Kidney (tissue), 14 donors: ENCODE results near the gene CCDC88B. TPM values are rescaled to one million over a fixed set of nuclear protein-coding genes. Genes with fewer than 3 reads are reported as not detected.
A peak's percentile ranks its signal among the peaks of the same experiment; 100 is the strongest.
"Not testable (repeated sequence)": the region's sequence is repeated elsewhere in the genome, so short reads cannot be mapped to it uniquely, and the experiment has no call there.

Experiments
- DNase-seq, 5 donors: peaks; one replicate each; pipeline ENCODE4 v3.0.0-alpha.2; 2013 to 2020
- FAIRE-seq: peaks from 2 replicates; lab custom pipeline; 2012; peaks lifted over from hg19 to GRCh38; lab: Jason Lieb, UNC
- H3K27ac ChIP-seq, 2 donors: one replicate each; pipeline ENCODE4 v1.7.0; 2013; ENCODE audit warnings: low read depth in 2 of 2, low read length in 2 of 2, inconsistent platforms in 1 of 2
- H3K27me3 ChIP-seq: one replicate; pipeline ENCODE4 v1.7.1; 2013; ENCODE audit warnings: low read length, inconsistent platforms; ENCODE audit not compliant: control insufficient read depth, insufficient read depth
- H3K36me3 ChIP-seq, 3 donors: one replicate each; pipeline versions ENCODE4 v1.7.0 to v1.7.1; 2013; ENCODE audit warnings: low read length in 3 of 3, control low read depth in 1 of 3, inconsistent platforms in 1 of 3; ENCODE audit not compliant: insufficient read depth in 3 of 3, control insufficient read depth in 2 of 3
- H3K4me1 ChIP-seq, 3 donors: one replicate each; pipeline versions ENCODE4 v1.7.0 to v1.7.1; 2013; ENCODE audit warnings: low read length in 3 of 3, inconsistent platforms in 1 of 3, low read depth in 1 of 3; ENCODE audit not compliant: control insufficient read depth in 2 of 3, insufficient read depth in 2 of 3
- H3K4me3 ChIP-seq, 3 donors: one replicate each; pipeline versions ENCODE4 v1.7.0 to v1.8.1; 2013; ENCODE audit warnings: low read length in 3 of 3, control low read depth in 1 of 3, inconsistent platforms in 1 of 3
- H3K9ac ChIP-seq, 3 donors: one replicate each; pipeline versions ENCODE4 v1.7.0 to v1.7.1; 2013; ENCODE audit warnings: low read length in 3 of 3, control low read depth in 1 of 3, inconsistent platforms in 1 of 3
- H3K9me3 ChIP-seq, 3 donors: one replicate each; pipeline versions ENCODE4 v1.7.0 to v1.7.1; 2013; ENCODE audit warnings: low read length in 3 of 3, control low read depth in 1 of 3, inconsistent platforms in 1 of 3; ENCODE audit not compliant: control insufficient read depth in 2 of 3, insufficient read depth in 1 of 3
- CTCF ChIP-seq: IDR thresholded peaks from 3 replicates; pipeline ENCODE4 v1.5.1; 2012; ENCODE audit warnings: mild to moderate bottlenecking, moderate library complexity, borderline replicate concordance; ENCODE audit not compliant: insufficient read depth; ENCODE audit errors: extremely low read depth
- intact Hi-C: fragments of 100-400 bp; cut with DNase I; formaldehyde crosslinking; loops from one replicate; pipeline ENCODE4 v1.11.1; 2022
- polyA plus RNA-seq: library from polyadenylated mRNA; stranded (reverse); fragments of 350-450 nt; fragmentation: Illumina TruSeq; extraction: RNeasy Lipid Tissue Mini Kit (QIAGEN cat#74804); gene quantifications from one replicate; pipeline ENCODE4 v1.2.3, GENCODE V29; 2014; ENCODE audit warnings: low read depth, low replicate concordance; ENCODE audit not compliant: insufficient read depth
- total RNA-seq: library from RNA; stranded (reverse); fragmentation: NEBNext Ultra II Directional; extraction: Animal tissue kit (Norgen Biotek cat#: 25700); gene quantifications from one replicate; pipeline ENCODE4 v1.2.1, GENCODE V29; 2021
- donor health status: control.
- donor health status: control.
- donor health status: control.
- donor health status: control.
- donor health status: control.
- donor health status: DM: yes; HTN: yes; CAD: no.
- donor health status: Normal renal cell carcinoma (clear cell type).

Gene CCDC88B
- total and polyA plus RNA-seq, 2 donors from 2014 or later: 10.0 to 13.3 TPM

GRCh38 chr11:64313491-64314145, 26.4 kb upstream of the CCDC88B start:
- H3K27me3 ChIP-seq: no peaks in the 10 kb centered on the region
- DNase-seq: peak in 1 of 5 donors; percentile 83
- no peak overlapping the region for H3K4me3 ChIP-seq
- no peak overlapping the region for H3K9ac ChIP-seq
- peaks cover 0 to 9% (median 5%) of the 10 kb centered on the region in 3 donors for H3K4me1 ChIP-seq
- H3K27ac ChIP-seq: no peak overlapping the region
- H3K9me3 ChIP-seq: no peaks in the 10 kb centered on the region
- no peak for FAIRE-seq
- H3K36me3 ChIP-seq: peaks cover 0 to 8% (median 8%) of the 10 kb centered on the region in 3 donors
- TF ChIP-seq CTCF: no peak
- intact Hi-C loops: no loop called here

GRCh38 chr11:64314146-64314804, 25.7 kb upstream of the CCDC88B start:
- intact Hi-C loops: no loop called here
- no peak overlapping the region for H3K27ac ChIP-seq
- H3K36me3 ChIP-seq: peaks cover 0 to 8% (median 8%) of the 10 kb centered on the region in 3 donors
- H3K9ac ChIP-seq: no peak overlapping the region
- no peaks in the 10 kb centered on the region for H3K27me3 ChIP-seq
- no peak for TF ChIP-seq CTCF
- H3K9me3 ChIP-seq: no peaks in the 10 kb centered on the region
- H3K4me1 ChIP-seq: peaks cover 0 to 14% (median 9%) of the 10 kb centered on the region in 3 donors
- DNase-seq: peak in 1 of 5 donors; percentile 35
- FAIRE-seq: no peak
- H3K4me3 ChIP-seq: no peak overlapping the region

- Histone ChIP-seq H3K4me3 (no peak overlapping the region), H3K36me3 (peaks cover 0 to 10% (median 8%) of the 10 kb centered on the region in 3 donors), H3K27me3 (no peaks in the 10 kb centered on the region), H3K9ac (no peak overlapping the region), H3K27ac (no peak overlapping the region), H3K9me3 (no peaks in the 10 kb centered on the region), H3K4me1 (peaks cover 0 to 18% (median 11%) of the 10 kb centered on the region in 3 donors)
- no peak for DNase-seq
- no peak for FAIRE-seq
- intact Hi-C loops: no loop called here
- no peak for TF ChIP-seq CTCF
Measured at GRCh38 chr11:64314805-64315561, 25.0 kb upstream of the CCDC88B start.

GRCh38 chr11:64315667-64316526, 24.1 kb upstream of the CCDC88B start:
- peaks cover 0 to 16% (median 9%) of the 10 kb centered on the region in 3 donors for H3K4me1 ChIP-seq
- H3K4me3 ChIP-seq: peak overlapping the region in 1 of 3 donors; percentile 92
- intact Hi-C loops, H3K27me3 ChIP-seq, H3K9ac ChIP-seq, H3K27ac ChIP-seq, DNase-seq, FAIRE-seq, H3K9me3 ChIP-seq: not testable (repeated sequence)
- H3K36me3 ChIP-seq: peaks cover 0 to 10% (median 8%) of the 10 kb centered on the region in 3 donors
